Mucosa of rectum (tissue), 2 donors: ENCODE results near the gene TARP.

Experiments
- H3K27ac ChIP-seq, 2 donors: one replicate each; pipeline ENCODE4 v1.7.0; 2013; ENCODE audit warnings: inconsistent platforms in 2 of 2, low read depth in 2 of 2, low read length in 2 of 2
- H3K27me3 ChIP-seq, 2 donors: one replicate each; pipeline ENCODE4 v1.7.0; 2013; ENCODE audit warnings: low read length in 2 of 2; ENCODE audit not compliant: control insufficient read depth in 2 of 2, insufficient read depth in 2 of 2
- H3K36me3 ChIP-seq, 2 donors: one replicate each; pipeline ENCODE4 v1.7.0; 2013; ENCODE audit warnings: low read length in 2 of 2; ENCODE audit not compliant: control insufficient read depth in 2 of 2, insufficient read depth in 2 of 2
- H3K4me1 ChIP-seq, 2 donors: one replicate each; pipeline ENCODE4 v1.7.0; 2013; ENCODE audit warnings: low read length in 2 of 2, mild to moderate bottlenecking in 1 of 2; ENCODE audit not compliant: control insufficient read depth in 2 of 2, insufficient read depth in 2 of 2
- H3K4me3 ChIP-seq, 2 donors: one replicate each; pipeline ENCODE4 v1.7.0; 2013; ENCODE audit warnings: low read length in 2 of 2
- H3K9ac ChIP-seq, 2 donors: one replicate each; pipeline ENCODE4 v1.7.0; 2013; ENCODE audit warnings: low read length in 2 of 2, low read depth in 1 of 2, mild to moderate bottlenecking in 1 of 2
- H3K9me3 ChIP-seq, 2 donors: one replicate each; pipeline ENCODE4 v1.7.0; 2013; ENCODE audit warnings: low read length in 2 of 2; ENCODE audit not compliant: control insufficient read depth in 2 of 2
- donor health status: healthy.
- donor health status: Normal muscosa, but diverticular disease.

Gene TARP

GRCh38 chr7:38316733-38317360 is 43.4 kb upstream of the TARP start:
- Histone ChIP-seq H3K4me1 (peaks cover 3 to 5% of the 10 kb centered on the region in 2 donors), H3K4me3 (no peak overlapping the region), H3K27ac (no peak overlapping the region), H3K9ac (no peak overlapping the region), H3K36me3 (no peaks in the 10 kb centered on the region), H3K27me3 (no peaks in the 10 kb centered on the region), H3K9me3 (no peaks in the 10 kb centered on the region)

- H3K27ac ChIP-seq = no peak overlapping the region
Measured at GRCh38 chr7:38315410-38315809, 42.0 kb upstream of the TARP start.

GRCh38 chr7:38312821-38313220 is 39.4 kb upstream of the TARP start:
- H3K36me3 ChIP-seq = no peaks in the 10 kb centered on the region
- H3K27me3 ChIP-seq = no peaks in the 10 kb centered on the region
- peak overlapping the region; percentile 24 to 25 for H3K27ac ChIP-seq
- H3K9me3 ChIP-seq = no peaks in the 10 kb centered on the region
- no peak overlapping the region for H3K4me3 ChIP-seq
- H3K9ac ChIP-seq = no peak overlapping the region
- H3K4me1 ChIP-seq = peaks cover 0 to 3% of the 10 kb centered on the region in 2 donors

More at GRCh38 chr7:38315410-38315809, 42.0 kb upstream of the TARP start:
- Histone ChIP-seq H3K9me3 (no peaks in the 10 kb centered on the region), H3K4me3 (no peak overlapping the region), H3K4me1 (peaks cover 3 to 5% of the 10 kb centered on the region in 2 donors), H3K27me3 (no peaks in the 10 kb centered on the region), H3K9ac (no peak overlapping the region), H3K36me3 (no peaks in the 10 kb centered on the region)

- Histone ChIP-seq H3K27me3 (no peaks in the 10 kb centered on the region), H3K9me3 (no peaks in the 10 kb centered on the region), H3K27ac (peak overlapping the region in 1 of 2 donors; percentile 58), H3K9ac (peak overlapping the region in 1 of 2 donors; percentile 26), H3K36me3 (no peaks in the 10 kb centered on the region), H3K4me3 (peak overlapping the region; percentile 23 to 44), H3K4me1 (peaks cover 0 to 3% of the 10 kb centered on the region in 2 donors)
Measured at GRCh38 chr7:38311329-38311937, 38.0 kb upstream of the TARP start.

GRCh38 chr7:38310591-38311101 is 37.2 kb upstream of the TARP start:
- H3K4me3 ChIP-seq = peak overlapping the region in 1 of 2 donors; percentile 44
- no peak overlapping the region for H3K9ac ChIP-seq
- H3K27ac ChIP-seq = no peak overlapping the region

GRCh38 chr7:38309555-38309954 is 36.1 kb upstream of the TARP start:
- H3K27ac ChIP-seq = no peak overlapping the region
- no peak overlapping the region for H3K4me3 ChIP-seq
- H3K4me1 ChIP-seq = peaks cover 0 to 3% of the 10 kb centered on the region in 2 donors
- no peak overlapping the region for H3K9ac ChIP-seq
- H3K36me3 ChIP-seq = no peaks in the 10 kb centered on the region
- H3K27me3 ChIP-seq = no peaks in the 10 kb centered on the region
- no peaks in the 10 kb centered on the region for H3K9me3 ChIP-seq

More at GRCh38 chr7:38310591-38311101, 37.2 kb upstream of the TARP start:
- no peaks in the 10 kb centered on the region for H3K9me3 ChIP-seq
- H3K4me1 ChIP-seq = peaks cover 0 to 3% of the 10 kb centered on the region in 2 donors
- no peaks in the 10 kb centered on the region for H3K36me3 ChIP-seq
- no peaks in the 10 kb centered on the region for H3K27me3 ChIP-seq

- Histone ChIP-seq H3K27me3 (no peaks in the 10 kb centered on the region), H3K9ac (no peak overlapping the region), H3K4me1 (peaks cover 0 to 3% of the 10 kb centered on the region in 2 donors), H3K9me3 (no peaks in the 10 kb centered on the region), H3K36me3 (no peaks in the 10 kb centered on the region), H3K27ac (no peak overlapping the region), H3K4me3 (no peak overlapping the region)
Measured at GRCh38 chr7:38308140-38308539, 34.7 kb upstream of the TARP start.

GRCh38 chr7:38307640-38308039 is 34.2 kb upstream of the TARP start:
- Histone ChIP-seq H3K4me1 (no peaks in the 10 kb centered on the region), H3K4me3 (no peak overlapping the region)

GRCh38 chr7:38306914-38307313 is 33.5 kb upstream of the TARP start:
- H3K9ac ChIP-seq = no peak overlapping the region
- H3K4me1 ChIP-seq = no peaks in the 10 kb centered on the region
- peak overlapping the region in 1 of 2 donors; percentile 9 for H3K27ac ChIP-seq
- no peaks in the 10 kb centered on the region for H3K36me3 ChIP-seq
- no peak overlapping the region for H3K4me3 ChIP-seq
- H3K9me3 ChIP-seq = no peaks in the 10 kb centered on the region
- H3K27me3 ChIP-seq = no peaks in the 10 kb centered on the region

More at GRCh38 chr7:38307640-38308039, 34.2 kb upstream of the TARP start:
- Histone ChIP-seq H3K9me3 (no peaks in the 10 kb centered on the region), H3K27ac (no peak overlapping the region), H3K27me3 (no peaks in the 10 kb centered on the region), H3K9ac (no peak overlapping the region), H3K36me3 (no peaks in the 10 kb centered on the region)

- Histone ChIP-seq H3K27ac (peak overlapping the region in 1 of 2 donors; percentile 9), H3K4me1 (no peaks in the 10 kb centered on the region), H3K9ac (no peak overlapping the region), H3K36me3 (no peaks in the 10 kb centered on the region), H3K4me3 (no peak overlapping the region), H3K9me3 (no peaks in the 10 kb centered on the region), H3K27me3 (no peaks in the 10 kb centered on the region)
Measured at GRCh38 chr7:38306171-38306570, 32.7 kb upstream of the TARP start.
